ENCODE measurements around the gene CLEC18A.

Gene CLEC18A

GRCh38 chr16:69924041-69924775 is 26.9 kb upstream of the CLEC18A start:
- no peak for TF ChIP-seq CTCF (conservative IDR thresholded peaks at IDR 0.05)
- no peak overlapping the region for H3K27ac ChIP-seq

GRCh38 chr16:69924777-69925191 is 26.4 kb upstream of the CLEC18A start:
- no peak for TF ChIP-seq CTCF (conservative IDR thresholded peaks at IDR 0.05)
- H3K27ac ChIP-seq: no peak overlapping the region

DNA sequence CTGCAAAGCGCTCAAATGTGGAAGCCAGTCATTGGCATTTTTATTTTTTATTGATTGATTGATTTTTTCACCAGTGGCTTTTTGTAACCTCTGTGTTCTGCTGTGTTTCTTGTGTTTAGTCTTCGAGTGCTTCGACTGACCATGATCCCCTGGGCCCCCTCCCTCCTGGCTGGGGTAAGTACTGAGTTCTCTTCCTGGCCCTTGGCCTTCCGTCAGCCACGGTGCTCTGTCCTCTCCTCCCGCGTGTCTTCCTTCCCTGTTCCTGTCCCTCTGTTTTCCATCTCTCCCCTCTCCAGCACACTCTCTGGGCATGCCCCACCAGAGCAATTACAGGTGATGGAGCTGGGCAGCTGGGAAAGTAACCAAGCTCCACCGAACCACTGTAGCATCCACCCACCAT is 25.8 kb upstream of the CLEC18A start:
- H3K27ac ChIP-seq: no peak overlapping the region
- TF ChIP-seq CTCF (conservative IDR thresholded peaks at IDR 0.05): no peak

- no peak overlapping the region for H3K27ac ChIP-seq
- no peak for TF ChIP-seq CTCF (conservative IDR thresholded peaks at IDR 0.05)
Observed at GRCh38 chr16:69926241-69926640, 24.9 kb upstream of the CLEC18A start.

GRCh38 chr16:69927056-69927757 is 23.9 kb upstream of the CLEC18A start:
- H3K27ac ChIP-seq: no peak overlapping the region
- no peak for TF ChIP-seq CTCF (conservative IDR thresholded peaks at IDR 0.05)

DNA sequence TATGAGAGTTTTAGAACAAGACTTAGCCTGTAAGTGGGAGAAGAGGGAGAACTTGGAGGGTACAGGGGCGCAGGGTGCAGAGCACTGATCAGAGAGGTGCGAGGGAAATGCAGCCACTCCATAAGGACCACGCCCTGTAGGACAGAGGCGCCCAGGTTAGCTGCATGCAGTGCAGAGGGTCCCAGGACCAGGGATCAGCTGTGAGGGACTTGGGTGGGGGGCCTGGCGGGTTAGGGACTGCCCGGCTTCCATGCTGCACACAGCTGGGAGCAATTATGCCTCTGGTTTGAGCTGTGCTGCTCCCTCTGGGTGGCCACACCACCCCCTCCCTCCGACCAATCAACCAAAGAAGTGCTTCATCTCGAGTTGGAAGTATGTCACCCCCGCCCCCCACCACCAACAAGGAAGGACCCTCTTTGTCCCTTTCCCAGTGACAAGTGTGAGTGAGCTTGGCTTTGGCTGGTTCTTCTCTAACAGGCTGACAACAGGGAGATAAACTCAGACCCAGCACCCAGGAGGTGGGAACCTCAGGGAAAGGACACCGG is 22.2 kb upstream of the CLEC18A start:
- TF ChIP-seq CTCF (conservative IDR thresholded peaks at IDR 0.05): no peak
- H3K27ac ChIP-seq: no peak overlapping the region

DNA sequence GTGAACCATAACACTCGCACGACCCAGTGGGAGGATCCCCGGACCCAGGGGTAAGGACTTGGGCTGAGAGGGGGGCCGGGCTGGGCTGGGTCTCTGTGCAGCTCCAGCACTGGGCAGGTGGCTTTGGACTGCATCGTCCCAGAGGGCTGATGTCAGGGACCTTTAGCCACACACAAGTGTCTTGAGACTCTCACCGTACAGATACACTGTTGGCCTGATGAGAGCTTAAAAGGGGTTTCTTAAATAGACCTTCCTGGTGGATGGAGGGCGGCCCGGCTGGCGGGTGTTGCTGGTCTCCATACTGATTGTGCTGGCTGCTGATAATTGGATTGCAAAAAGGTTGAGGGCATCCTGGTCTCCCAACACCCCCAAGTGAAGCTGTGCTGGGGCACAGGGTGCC is 21.7 kb upstream of the CLEC18A start:
- TF ChIP-seq CTCF (conservative IDR thresholded peaks at IDR 0.05): no peak
- H3K27ac ChIP-seq: no peak overlapping the region
